ENCODE results near the gene PNLIPRP3.

Gene PNLIPRP3

GRCh38 chr10:116522803-116523381 lies 95.2 kb downstream of the PNLIPRP3 start (continued):
- no peak for TF ChIP-seq OSR2 (tag by site-specific recombination; IDR thresholded peaks at IDR 0.05)
- TF ChIP-seq ZNF707 (tag by site-specific recombination; IDR thresholded peaks at IDR 0.05) = no peak
- TF ChIP-seq ZNF571 (tag by site-specific recombination; IDR thresholded peaks at IDR 0.05) = no peak
- no peak for TF ChIP-seq ZNF37A (tag by site-specific recombination; IDR thresholded peaks at IDR 0.05)

GRCh38 chr10:116524736-116525135 lies 97.1 kb downstream of the PNLIPRP3 start:
- H3K9me3 ChIP-seq (ENCODE audit: control insufficient read depth, insufficient read depth, low read depth, low read length) = no peaks in the 10 kb centered on the region
- H3K36me3 ChIP-seq (ENCODE audit: control insufficient read depth in 2 of 2, insufficient read depth in 1 of 2, low read length in 2 of 2) = no peaks in the 10 kb centered on the region
- POLR2A ChIA-PET = no interaction called here
- H3K27ac ChIP-seq (ENCODE audit: extremely low read depth, low read depth, low read length) = no peak overlapping the region
- CTCF ChIA-PET = interaction anchor here (0.6 to 1.3 kb wide), 4 partner anchors 20 to 157 kb away, joined by 3 to 6 read pairs (median 4); no protein-coding TSS in a partner anchor
- H3K4me3 ChIP-seq (ENCODE audit: low read depth, low read length) = no peak overlapping the region
- no peaks in the 10 kb centered on the region for H3K4me1 ChIP-seq (ENCODE audit: control insufficient read depth, insufficient read depth, low read length)
- TF ChIP-seq ZNF174 (tag by site-specific recombination; IDR thresholded peaks at IDR 0.05) = no peak
- TF ChIP-seq TSHZ1 (tag by site-specific recombination; IDR thresholded peaks at IDR 0.05; ENCODE audit: borderline replicate concordance) = no peak
- TF ChIP-seq ZNF777 (tag by site-specific recombination; IDR thresholded peaks at IDR 0.05; ENCODE audit: borderline replicate concordance) = no peak
- TF ChIP-seq KLF10 (tag by site-specific recombination; IDR thresholded peaks at IDR 0.05) = no peak
- no peak for TF ChIP-seq SALL2 (tag by site-specific recombination; IDR thresholded peaks at IDR 0.05; ENCODE audit: borderline replicate concordance)
- no peak for TF ChIP-seq ZNF645 (tag by site-specific recombination; IDR thresholded peaks at IDR 0.05)

GRCh38 chr10:116526219-116526618 lies 98.6 kb downstream of the PNLIPRP3 start:
- TF ChIP-seq ZNF416 (tag by site-specific recombination; IDR thresholded peaks at IDR 0.05) = no peak
- no peak for TF ChIP-seq ZNF639 (tag by site-specific recombination; IDR thresholded peaks at IDR 0.05)
- no peak for TF ChIP-seq IKZF3 (tag by site-specific recombination; IDR thresholded peaks at IDR 0.05)
- TF ChIP-seq ZSCAN5A (tag by site-specific recombination; IDR thresholded peaks at IDR 0.05) = no peak
- TF ChIP-seq ZNF211 (tag by site-specific recombination; IDR thresholded peaks at IDR 0.05; ENCODE audit: low read depth) = no peak
- no peak for TF ChIP-seq HOXC10 (CRISPR knock-in tag; IDR thresholded peaks at IDR 0.05)
- TF ChIP-seq ZNF248 (tag by site-specific recombination; IDR thresholded peaks at IDR 0.05) = no peak
- CTCF ChIA-PET = interaction anchor here (0.9 to 1.2 kb wide), 3 partner anchors 36 to 84 kb away, joined by 3 to 5 read pairs (median 5); no protein-coding TSS in a partner anchor

More at GRCh38 chr10:116526219-116526618, 98.6 kb downstream of the PNLIPRP3 start:
- Histone ChIP-seq H3K4me3 (ENCODE audit: low read depth, low read length) (no peak overlapping the region), H3K27ac (ENCODE audit: extremely low read depth, low read depth, low read length) (no peak overlapping the region), H3K4me1 (ENCODE audit: control insufficient read depth, insufficient read depth, low read length) (no peaks in the 10 kb centered on the region), H3K36me3 (ENCODE audit: control insufficient read depth in 2 of 2, insufficient read depth in 1 of 2, low read length in 2 of 2) (no peaks in the 10 kb centered on the region), H3K9me3 (ENCODE audit: control insufficient read depth, insufficient read depth, low read depth, low read length) (no peaks in the 10 kb centered on the region)
- POLR2A ChIA-PET = no interaction called here
